HCT116 (cell line): ENCODE results near the gene PEAK3.

Source experiments
- CEBPB ChIP-seq: IDR thresholded peaks from 2 replicates; pipeline ENCODE4 v1.6.1; 2012; ENCODE audit warnings: low read depth
- EZH2 ChIP-seq: fragments of 200-600 bp; sonication (generic); IDR thresholded peaks from 2 replicates; pipeline ENCODE4 v1.6.1; 2017; ENCODE audit warnings: antibody characterized with exemption, mixed run types
- EZH2phosphoT487 ChIP-seq: fragments of 200-600 bp; IDR thresholded peaks from 2 replicates; pipeline ENCODE4 v1.6.1; 2018; ENCODE audit warnings: antibody characterized with exemption, borderline replicate concordance
- FOSL1 ChIP-seq: IDR thresholded peaks from 2 replicates; pipeline ENCODE4 v1.6.1; 2012; ENCODE audit warnings: low read depth
- JUND ChIP-seq: IDR thresholded peaks from 2 replicates; pipeline ENCODE4 v1.6.1; 2012
- POLR2A ChIP-seq: IDR thresholded peaks from 2 replicates; pipeline ENCODE4 v1.7.0; 2011; ENCODE audit warnings: borderline replicate concordance; ENCODE audit not compliant: insufficient read depth, insufficient read length; ENCODE audit errors: extremely low read depth
- POLR2AphosphoS5 ChIP-seq: IDR thresholded peaks from 2 replicates; pipeline ENCODE4 v1.6.1; 2011; ENCODE audit warnings: mild to moderate bottlenecking, low read depth, low read length, moderate library complexity
- RAD21 ChIP-seq: IDR thresholded peaks from 2 replicates; pipeline ENCODE4 v1.6.1; 2012; ENCODE audit warnings: low read depth, mild to moderate bottlenecking
- YY1 ChIP-seq: IDR thresholded peaks from 2 replicates; pipeline ENCODE4 v1.6.1; 2011; ENCODE audit warnings: low read length, low read depth, moderate library complexity, mild to moderate bottlenecking; ENCODE audit not compliant: insufficient replicate concordance; ENCODE audit errors: extremely low read depth
- ZFX ChIP-seq: fragments of 450-650 bp; IDR thresholded peaks from 2 replicates; pipeline ENCODE4 v1.6.1; 2017
- TF ChIP-seq, protein P1 (sequence below), 3 experiments: fragments of 200-600 bp in 1 of 3; sonication (generic) in 1 of 3; IDR thresholded peaks in 2 of 3; conservative IDR thresholded peaks in 1 of 3; 2 replicates each; pipeline ENCODE4 v1.5.1; 2012 to 2017; ENCODE audit warnings: low read depth in 2 of 3, low read length in 2 of 3, antibody characterized with exemption in 1 of 3, borderline replicate concordance in 1 of 3, control low read depth in 1 of 3, mild to moderate bottlenecking in 1 of 3, mixed read lengths in 1 of 3, mixed run types in 1 of 3, moderate library complexity in 1 of 3; ENCODE audit not compliant: insufficient read depth in 1 of 3
- TF ChIP-seq, protein P2 (sequence below): IDR thresholded peaks from 2 replicates; pipeline ENCODE4 v1.6.1; 2012; ENCODE audit warnings: low read depth
- TF ChIP-seq, protein P3 (sequence below): IDR thresholded peaks from 2 replicates; pipeline ENCODE4 v1.6.1; 2012
- TF ChIP-seq, protein P4 (sequence below): IDR thresholded peaks from 2 replicates; pipeline ENCODE4 v1.6.1; 2011; ENCODE audit warnings: mild to moderate bottlenecking, low read length, moderate library complexity; ENCODE audit not compliant: insufficient replicate concordance; ENCODE audit errors: extremely low read depth

DNA sequence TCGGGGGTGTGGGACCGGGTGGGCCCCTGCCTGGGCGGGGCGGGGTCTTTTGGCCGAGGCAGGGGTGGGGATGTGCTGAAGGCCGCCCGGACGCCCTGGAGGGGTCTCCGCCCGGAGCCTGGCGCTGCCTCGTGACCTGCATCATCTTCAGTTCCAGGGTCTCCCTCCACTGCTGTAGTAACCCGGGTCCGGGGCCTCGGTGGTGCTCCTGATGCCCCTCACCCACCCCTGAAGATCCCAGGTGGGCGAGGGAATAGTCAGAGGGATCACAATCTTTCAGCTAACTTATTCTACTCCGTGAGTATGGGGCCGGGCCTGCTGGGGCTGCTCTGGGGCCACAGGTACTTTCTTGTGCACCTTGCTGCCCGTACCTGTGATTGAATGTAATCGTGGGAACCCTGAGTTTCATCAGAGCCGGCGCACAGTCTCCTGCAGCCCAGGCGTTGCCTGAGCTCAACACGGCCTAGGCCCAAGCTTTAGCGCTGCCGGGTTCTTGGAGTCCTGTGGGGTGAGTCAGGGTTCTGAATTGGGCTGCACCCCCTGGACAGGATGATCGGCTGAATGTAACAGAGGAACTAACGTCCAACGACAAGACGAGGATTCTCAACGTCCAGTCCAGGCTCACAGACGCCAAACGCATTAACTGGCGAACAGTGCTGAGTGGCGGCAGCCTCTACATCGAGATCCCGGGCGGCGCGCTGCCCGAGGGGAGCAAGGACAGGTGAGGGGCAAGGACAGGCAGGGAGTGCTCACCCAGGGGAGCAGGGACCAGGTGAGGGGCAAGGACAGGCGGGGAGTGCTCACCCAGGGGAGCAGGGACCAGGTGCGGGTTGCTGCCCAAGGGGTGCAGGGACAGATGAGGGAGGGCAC, 10.5 kb downstream of the PEAK3 start:
- TF ChIP-seq POLR2AphosphoS5, result peak; percentile 8; the same call in 1 of the 2 replicates
- TF ChIP-seq, protein P1, sequence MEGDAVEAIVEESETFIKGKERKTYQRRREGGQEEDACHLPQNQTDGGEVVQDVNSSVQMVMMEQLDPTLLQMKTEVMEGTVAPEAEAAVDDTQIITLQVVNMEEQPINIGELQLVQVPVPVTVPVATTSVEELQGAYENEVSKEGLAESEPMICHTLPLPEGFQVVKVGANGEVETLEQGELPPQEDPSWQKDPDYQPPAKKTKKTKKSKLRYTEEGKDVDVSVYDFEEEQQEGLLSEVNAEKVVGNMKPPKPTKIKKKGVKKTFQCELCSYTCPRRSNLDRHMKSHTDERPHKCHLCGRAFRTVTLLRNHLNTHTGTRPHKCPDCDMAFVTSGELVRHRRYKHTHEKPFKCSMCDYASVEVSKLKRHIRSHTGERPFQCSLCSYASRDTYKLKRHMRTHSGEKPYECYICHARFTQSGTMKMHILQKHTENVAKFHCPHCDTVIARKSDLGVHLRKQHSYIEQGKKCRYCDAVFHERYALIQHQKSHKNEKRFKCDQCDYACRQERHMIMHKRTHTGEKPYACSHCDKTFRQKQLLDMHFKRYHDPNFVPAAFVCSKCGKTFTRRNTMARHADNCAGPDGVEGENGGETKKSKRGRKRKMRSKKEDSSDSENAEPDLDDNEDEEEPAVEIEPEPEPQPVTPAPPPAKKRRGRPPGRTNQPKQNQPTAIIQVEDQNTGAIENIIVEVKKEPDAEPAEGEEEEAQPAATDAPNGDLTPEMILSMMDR (IDR thresholded peaks at IDR 0.05 in 2 of 3, conservative IDR thresholded peaks at IDR 0.05 in 1 of 3; ENCODE audit: borderline replicate concordance in 1 of 3, insufficient read depth in 1 of 3, low read depth in 2 of 3, low read length in 2 of 3), result no peak
- TF ChIP-seq, protein P2, sequence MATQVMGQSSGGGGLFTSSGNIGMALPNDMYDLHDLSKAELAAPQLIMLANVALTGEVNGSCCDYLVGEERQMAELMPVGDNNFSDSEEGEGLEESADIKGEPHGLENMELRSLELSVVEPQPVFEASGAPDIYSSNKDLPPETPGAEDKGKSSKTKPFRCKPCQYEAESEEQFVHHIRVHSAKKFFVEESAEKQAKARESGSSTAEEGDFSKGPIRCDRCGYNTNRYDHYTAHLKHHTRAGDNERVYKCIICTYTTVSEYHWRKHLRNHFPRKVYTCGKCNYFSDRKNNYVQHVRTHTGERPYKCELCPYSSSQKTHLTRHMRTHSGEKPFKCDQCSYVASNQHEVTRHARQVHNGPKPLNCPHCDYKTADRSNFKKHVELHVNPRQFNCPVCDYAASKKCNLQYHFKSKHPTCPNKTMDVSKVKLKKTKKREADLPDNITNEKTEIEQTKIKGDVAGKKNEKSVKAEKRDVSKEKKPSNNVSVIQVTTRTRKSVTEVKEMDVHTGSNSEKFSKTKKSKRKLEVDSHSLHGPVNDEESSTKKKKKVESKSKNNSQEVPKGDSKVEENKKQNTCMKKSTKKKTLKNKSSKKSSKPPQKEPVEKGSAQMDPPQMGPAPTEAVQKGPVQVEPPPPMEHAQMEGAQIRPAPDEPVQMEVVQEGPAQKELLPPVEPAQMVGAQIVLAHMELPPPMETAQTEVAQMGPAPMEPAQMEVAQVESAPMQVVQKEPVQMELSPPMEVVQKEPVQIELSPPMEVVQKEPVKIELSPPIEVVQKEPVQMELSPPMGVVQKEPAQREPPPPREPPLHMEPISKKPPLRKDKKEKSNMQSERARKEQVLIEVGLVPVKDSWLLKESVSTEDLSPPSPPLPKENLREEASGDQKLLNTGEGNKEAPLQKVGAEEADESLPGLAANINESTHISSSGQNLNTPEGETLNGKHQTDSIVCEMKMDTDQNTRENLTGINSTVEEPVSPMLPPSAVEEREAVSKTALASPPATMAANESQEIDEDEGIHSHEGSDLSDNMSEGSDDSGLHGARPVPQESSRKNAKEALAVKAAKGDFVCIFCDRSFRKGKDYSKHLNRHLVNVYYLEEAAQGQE, result no peak
- no peak for TF ChIP-seq CEBPB
- TF ChIP-seq FOSL1, result no peak
- no peak for TF ChIP-seq ZFX
- no peak for TF ChIP-seq JUND
- TF ChIP-seq POLR2A, result no peak
- TF ChIP-seq RAD21, result no peak
- TF ChIP-seq EZH2, result no peak
- no peak for TF ChIP-seq EZH2phosphoT487
- TF ChIP-seq, protein P3, sequence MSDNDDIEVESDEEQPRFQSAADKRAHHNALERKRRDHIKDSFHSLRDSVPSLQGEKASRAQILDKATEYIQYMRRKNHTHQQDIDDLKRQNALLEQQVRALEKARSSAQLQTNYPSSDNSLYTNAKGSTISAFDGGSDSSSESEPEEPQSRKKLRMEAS, result no peak
- no peak for TF ChIP-seq YY1
- TF ChIP-seq, protein P4, sequence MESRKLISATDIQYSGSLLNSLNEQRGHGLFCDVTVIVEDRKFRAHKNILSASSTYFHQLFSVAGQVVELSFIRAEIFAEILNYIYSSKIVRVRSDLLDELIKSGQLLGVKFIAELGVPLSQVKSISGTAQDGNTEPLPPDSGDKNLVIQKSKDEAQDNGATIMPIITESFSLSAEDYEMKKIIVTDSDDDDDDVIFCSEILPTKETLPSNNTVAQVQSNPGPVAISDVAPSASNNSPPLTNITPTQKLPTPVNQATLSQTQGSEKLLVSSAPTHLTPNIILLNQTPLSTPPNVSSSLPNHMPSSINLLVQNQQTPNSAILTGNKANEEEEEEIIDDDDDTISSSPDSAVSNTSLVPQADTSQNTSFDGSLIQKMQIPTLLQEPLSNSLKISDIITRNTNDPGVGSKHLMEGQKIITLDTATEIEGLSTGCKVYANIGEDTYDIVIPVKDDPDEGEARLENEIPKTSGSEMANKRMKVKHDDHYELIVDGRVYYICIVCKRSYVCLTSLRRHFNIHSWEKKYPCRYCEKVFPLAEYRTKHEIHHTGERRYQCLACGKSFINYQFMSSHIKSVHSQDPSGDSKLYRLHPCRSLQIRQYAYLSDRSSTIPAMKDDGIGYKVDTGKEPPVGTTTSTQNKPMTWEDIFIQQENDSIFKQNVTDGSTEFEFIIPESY, result no peak
